GM21717 (cell line): ENCODE data around the gene PPP6R1.

Experiments
- ATAC-seq: cut with Tn5 transposase; IDR thresholded peaks from one replicate; pipeline ENCODE4 v1.9.1; 2021; ENCODE audit warnings: mild to moderate bottlenecking, moderate library complexity; ENCODE audit not compliant: unreplicated experiment

PPP6R1 gene

DNA sequence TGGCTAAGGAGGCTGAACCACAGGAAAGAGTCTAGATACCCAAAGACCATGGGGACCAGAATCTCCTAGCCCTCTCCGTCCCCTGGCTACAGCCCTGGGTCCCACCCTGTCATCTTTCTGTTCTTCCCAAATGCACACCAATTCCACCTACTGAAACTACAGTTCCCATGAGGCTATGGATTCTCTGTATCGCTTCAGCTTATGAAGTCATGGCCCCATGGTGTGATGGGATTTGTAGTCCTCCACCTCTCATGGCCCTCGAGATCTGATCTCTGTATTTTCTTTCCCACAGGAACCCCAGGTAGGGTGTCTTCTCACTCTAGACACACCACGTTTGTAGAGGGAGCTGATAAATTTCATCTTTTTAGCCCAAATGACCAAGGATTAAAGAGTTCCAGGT lies 61.3 kb downstream of the PPP6R1 start:
- no peak for ATAC-seq

DNA sequence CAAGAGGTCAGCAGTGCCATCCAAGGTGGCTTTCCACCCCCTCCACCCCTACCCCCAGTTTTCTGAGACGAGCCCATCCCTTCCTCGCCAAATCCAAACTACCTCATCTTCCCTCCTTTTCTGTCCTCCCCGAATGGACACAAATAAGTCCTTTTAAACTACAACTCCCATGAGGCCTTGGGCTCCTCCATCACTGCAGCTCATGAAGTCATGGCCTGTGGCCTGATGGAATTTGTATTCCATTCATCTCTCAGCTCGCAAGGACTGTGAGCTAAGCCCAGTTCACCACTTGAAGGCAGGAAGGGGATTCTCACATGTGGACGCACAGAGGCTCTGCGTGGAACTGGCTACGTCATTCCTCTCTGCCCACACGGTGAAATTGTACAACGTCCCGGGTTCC lies 62.0 kb downstream of the PPP6R1 start:
- ATAC-seq = no peak

DNA sequence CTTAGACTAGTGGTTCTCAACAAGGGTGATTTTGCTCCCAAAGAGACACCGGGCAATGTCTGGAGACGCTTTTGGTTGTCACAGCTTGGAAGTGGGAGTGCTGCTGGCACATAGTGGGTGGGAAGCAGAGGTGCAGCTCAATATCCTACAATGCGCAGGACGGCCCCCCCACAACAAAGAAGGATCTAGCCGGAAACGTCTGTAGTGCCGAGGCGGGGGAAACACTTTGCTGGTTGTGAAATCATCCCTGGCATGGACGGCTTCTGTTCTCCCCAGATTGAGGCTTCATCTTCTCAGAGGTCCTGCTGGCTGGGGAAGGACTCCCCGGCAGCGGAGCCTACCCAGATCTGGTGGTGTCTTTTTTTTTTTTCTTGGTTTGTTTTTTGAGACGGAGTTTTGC lies 65.3 kb downstream of the PPP6R1 start:
- no peak for ATAC-seq

DNA sequence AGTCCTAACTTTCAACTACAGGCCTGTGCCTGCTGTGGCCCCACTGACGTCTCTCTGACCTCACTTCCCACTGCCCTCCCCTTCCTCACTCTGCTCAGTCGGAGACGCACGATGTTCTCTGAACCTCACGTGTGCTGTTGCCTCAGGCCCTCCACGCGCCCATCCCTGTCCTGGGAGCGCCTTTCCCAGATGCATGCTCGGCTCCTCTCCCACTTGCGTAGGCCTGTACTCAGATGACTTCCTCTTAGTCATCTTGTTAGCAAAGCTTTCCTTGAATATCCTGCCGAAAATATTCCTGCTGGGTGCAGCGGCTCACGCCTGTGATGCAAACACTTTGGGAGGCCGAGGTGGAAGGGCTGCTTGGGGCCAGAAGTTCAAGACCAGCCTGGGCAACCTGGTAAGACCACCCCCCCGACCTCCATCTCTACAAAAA lies 69.4 kb downstream of the PPP6R1 start:
- no peak for ATAC-seq

GRCh38 chr19:55188625-55189024 lies 70.2 kb downstream of the PPP6R1 start:
- no peak for ATAC-seq

DNA sequence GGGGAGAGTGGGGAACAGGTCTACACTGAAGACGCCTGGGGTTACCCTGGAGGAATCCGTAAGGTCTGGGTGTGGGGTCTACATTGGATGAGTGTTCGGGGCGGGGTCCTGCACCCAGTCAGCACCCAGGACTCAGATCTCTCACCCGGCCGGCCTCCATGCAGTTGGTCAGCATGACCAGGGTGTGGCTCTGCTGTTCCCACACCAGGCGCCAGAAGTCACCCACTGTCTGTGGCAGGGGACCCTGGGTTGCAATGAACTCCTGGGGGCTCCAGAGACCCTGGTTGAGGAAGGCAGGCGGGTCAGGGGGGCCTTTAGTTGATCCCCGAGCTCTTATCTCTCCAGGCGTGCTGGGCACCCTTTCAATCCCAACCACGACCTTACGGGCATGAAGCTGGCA lies 72.7 kb downstream of the PPP6R1 start:
- ATAC-seq = no peak

- ATAC-seq = no peak
Measured at GRCh38 chr19:55181740-55182139, 77.1 kb downstream of the PPP6R1 start.
